HepG2 (cell line): ENCODE measurements around the gene HAP1. TPM values are rescaled to one million over a fixed set of nuclear protein-coding genes. Genes with fewer than 3 reads are reported as not detected.

Experiments used
- CEBPB ChIP-seq: IDR thresholded peaks from 2 replicates; pipeline ENCODE4 v1.6.1; 2011; ENCODE audit warnings: low read depth, low read length, improper control_type of control experiment, borderline replicate concordance
- CHD4 ChIP-seq: fragments of 200-600 bp; sonication (generic); IDR thresholded peaks from 2 replicates; pipeline ENCODE4 v1.7.0; 2017; ENCODE audit warnings: mild to moderate bottlenecking, low read length, borderline replicate concordance
- EHMT2 ChIP-seq: fragments of 200-600 bp; sonication (generic); IDR thresholded peaks from 2 replicates; pipeline ENCODE4 v1.7.0; 2017; ENCODE audit warnings: antibody characterized with exemption, low read depth, low read length, borderline replicate concordance
- ELF3 ChIP-seq: IDR thresholded peaks from 2 replicates; pipeline ENCODE4 v1.6.1; 2016; ENCODE audit warnings: missing genetic modification reagents, missing compliant biosample characterization
- FOXO1 ChIP-seq: sonication (generic); formaldehyde crosslinking; IDR thresholded peaks from 2 replicates; pipeline ENCODE4 v1.4.0; 2020; ENCODE audit warnings: missing genetic modification reagents
- KDM3A ChIP-seq: IDR thresholded peaks from 2 replicates; pipeline ENCODE4 v1.6.1; 2018; ENCODE audit warnings: low read depth, missing compliant biosample characterization
- NCOA2 ChIP-seq: sonication (generic); formaldehyde crosslinking; IDR thresholded peaks from 2 replicates; pipeline ENCODE4 v1.8.0; 2022; ENCODE audit warnings: inconsistent platforms
- NR1H2 ChIP-seq: sonication (generic); formaldehyde crosslinking; IDR thresholded peaks from 2 replicates; pipeline ENCODE4 v1.8.1; 2022; ENCODE audit warnings: low read depth, missing genetic modification reagents, borderline replicate concordance
- PAF1 ChIP-seq: IDR thresholded peaks from 2 replicates; pipeline ENCODE4 v1.6.1; 2016; ENCODE audit warnings: missing genetic modification reagents, missing compliant biosample characterization
- SSRP1 ChIP-seq: IDR thresholded peaks from 2 replicates; pipeline ENCODE4 v1.6.1; 2016; ENCODE audit warnings: control low read depth
- TBP ChIP-seq: sonication (generic); formaldehyde crosslinking; IDR thresholded peaks from 2 replicates; pipeline ENCODE4 v1.5.0; 2020; ENCODE audit warnings: missing genetic modification reagents
- WIZ ChIP-seq: sonication (generic); formaldehyde crosslinking; IDR thresholded peaks from 2 replicates; pipeline ENCODE4 v1.5.1; 2020; ENCODE audit warnings: mild to moderate bottlenecking, missing genetic modification reagents
- ZFP82 ChIP-seq: sonication (generic); formaldehyde crosslinking; IDR thresholded peaks from 2 replicates; pipeline ENCODE4 v1.5.1; 2020; ENCODE audit warnings: mild to moderate bottlenecking, missing genetic modification reagents, borderline replicate concordance
- ZFY ChIP-seq: sonication (generic); formaldehyde crosslinking; IDR thresholded peaks from 2 replicates; pipeline ENCODE4 v1.4.0; 2020; ENCODE audit warnings: missing genetic modification reagents
- ZNF136 ChIP-seq: sonication (generic); formaldehyde crosslinking; IDR thresholded peaks from 2 replicates; pipeline ENCODE4 v1.8.1; 2022; ENCODE audit warnings: low read depth, mild to moderate bottlenecking, moderate library complexity, missing genetic modification reagents
- ZNF382 ChIP-seq: sonication (generic); formaldehyde crosslinking; IDR thresholded peaks from 2 replicates; pipeline ENCODE4 v1.5.0; 2020; ENCODE audit warnings: missing genetic modification reagents, mild to moderate bottlenecking, borderline replicate concordance
- ZNF451 ChIP-seq: sonication (generic); formaldehyde crosslinking; IDR thresholded peaks from 2 replicates; pipeline ENCODE4 v1.5.0; 2020; ENCODE audit warnings: mild to moderate bottlenecking, missing genetic modification reagents
- ZNF468 ChIP-seq: sonication (generic); formaldehyde crosslinking; IDR thresholded peaks from 2 replicates; pipeline ENCODE4 v1.8.0; 2022; ENCODE audit warnings: mild to moderate bottlenecking, moderate library complexity, missing genetic modification reagents
- ZNF660 ChIP-seq: sonication (generic); formaldehyde crosslinking; IDR thresholded peaks from 2 replicates; pipeline ENCODE4 v1.5.1; 2020; ENCODE audit warnings: mild to moderate bottlenecking, low read depth, missing genetic modification reagents, borderline replicate concordance
- ZNF772 ChIP-seq: sonication (generic); formaldehyde crosslinking; IDR thresholded peaks from 2 replicates; pipeline ENCODE4 v1.5.0; 2020; ENCODE audit warnings: mild to moderate bottlenecking, missing genetic modification reagents
- ZNF782 ChIP-seq: sonication (generic); formaldehyde crosslinking; IDR thresholded peaks from 2 replicates; pipeline ENCODE4 v1.4.0; 2020; ENCODE audit warnings: missing genetic modification reagents, mild to moderate bottlenecking, borderline replicate concordance
- polyA plus RNA-seq, 8 experiments: library from polyadenylated mRNA; depleted of rRNA in 3 of 8; stranded (reverse) in 7 of 8; unstranded in 1 of 8; fragments of >200 nt; fragmentation: Illumina TruSeq in 4 of 8; extraction: Trizol in 4 of 8; gene quantifications; 2 replicates each; pipeline versions ENCODE4 v1.2.1 to v1.2.3, GENCODE V29; 2011 to 2016; ENCODE audit warnings: low read depth in 4 of 8, missing spikeins in 1 of 8, mixed read lengths in 1 of 8; ENCODE audit not compliant: insufficient read depth in 1 of 8
- total RNA-seq, 5 experiments: library from RNA; depleted of rRNA; stranded (reverse); fragments of >200 nt; fragmentation: Illumina TruSeq; extraction: Trizol; gene quantifications; 2 replicates each; pipeline ENCODE4 v1.2.3, GENCODE V29; 2016; ENCODE audit warnings: low read depth in 1 of 5
- TF ChIP-seq, protein P1 (sequence below): IDR thresholded peaks from 2 replicates; pipeline ENCODE4 v1.6.1; 2016; ENCODE audit warnings: missing biosample characterization, missing genetic modification reagents, low read depth
- TF ChIP-seq, protein P2 (sequence below): IDR thresholded peaks from 2 replicates; pipeline ENCODE4 v1.6.1; 2016; ENCODE audit warnings: missing genetic modification reagents, missing compliant biosample characterization
- TF ChIP-seq, protein P3 (sequence below): IDR thresholded peaks from 2 replicates; pipeline ENCODE4 v1.6.1; 2016; ENCODE audit warnings: mild to moderate bottlenecking
- TF ChIP-seq, protein P4 (sequence below): sonication (generic); formaldehyde crosslinking; IDR thresholded peaks from 2 replicates; pipeline ENCODE4 v1.5.0; 2020; ENCODE audit warnings: missing genetic modification reagents
- TF ChIP-seq, protein P5 (sequence below): sonication (generic); formaldehyde crosslinking; IDR thresholded peaks from 2 replicates; pipeline ENCODE4 v1.8.1; 2023; ENCODE audit warnings: mild to moderate bottlenecking, moderate library complexity, missing genetic modification reagents

Gene HAP1
- total and polyA plus RNA-seq, 2 of the 13 experiments (the other 11 are each of a cell fraction or from before 2014, with no cell fraction given) = 0.07 TPM

DNA sequence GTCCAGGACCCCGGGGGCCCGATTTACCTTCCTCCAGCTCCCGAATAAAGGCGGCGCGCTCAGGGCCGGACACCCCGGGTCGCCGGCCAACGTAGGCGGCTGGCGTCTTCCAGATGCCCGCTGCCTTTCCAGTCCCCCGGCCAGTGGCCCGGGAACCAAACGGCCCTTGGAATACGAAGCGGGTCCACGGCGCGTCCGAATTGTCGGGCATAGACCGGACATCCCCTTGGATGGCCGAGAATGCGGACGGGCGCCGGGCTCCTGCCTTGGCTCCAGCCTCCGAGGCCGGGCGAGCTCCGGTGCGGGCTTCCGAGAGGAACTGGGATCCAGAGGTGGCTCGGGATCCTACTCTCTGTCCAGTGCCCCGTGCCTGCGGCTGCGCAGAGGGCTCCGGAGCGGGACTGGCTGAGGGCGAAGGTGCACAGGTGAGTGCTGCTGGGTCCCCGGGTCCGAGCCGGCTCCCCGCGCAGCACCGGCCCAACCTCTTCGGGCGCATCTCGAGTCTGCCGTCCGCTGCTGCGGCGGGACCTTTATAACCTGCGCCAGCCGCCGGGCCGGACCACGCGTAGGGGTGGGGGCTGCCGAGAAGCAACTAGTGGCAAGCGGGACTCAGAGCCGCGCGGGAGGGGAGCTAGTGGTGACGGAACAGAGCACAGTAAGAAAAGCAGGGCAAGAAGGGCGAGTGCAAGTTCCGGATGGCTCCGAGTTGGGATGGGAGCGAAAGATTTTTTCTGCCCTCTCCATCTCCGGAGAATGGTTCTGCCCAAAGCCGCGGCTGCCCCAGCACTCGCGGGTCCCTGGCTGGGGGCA lies at the start of gene HAP1 (continued):
- TF ChIP-seq, protein P1, sequence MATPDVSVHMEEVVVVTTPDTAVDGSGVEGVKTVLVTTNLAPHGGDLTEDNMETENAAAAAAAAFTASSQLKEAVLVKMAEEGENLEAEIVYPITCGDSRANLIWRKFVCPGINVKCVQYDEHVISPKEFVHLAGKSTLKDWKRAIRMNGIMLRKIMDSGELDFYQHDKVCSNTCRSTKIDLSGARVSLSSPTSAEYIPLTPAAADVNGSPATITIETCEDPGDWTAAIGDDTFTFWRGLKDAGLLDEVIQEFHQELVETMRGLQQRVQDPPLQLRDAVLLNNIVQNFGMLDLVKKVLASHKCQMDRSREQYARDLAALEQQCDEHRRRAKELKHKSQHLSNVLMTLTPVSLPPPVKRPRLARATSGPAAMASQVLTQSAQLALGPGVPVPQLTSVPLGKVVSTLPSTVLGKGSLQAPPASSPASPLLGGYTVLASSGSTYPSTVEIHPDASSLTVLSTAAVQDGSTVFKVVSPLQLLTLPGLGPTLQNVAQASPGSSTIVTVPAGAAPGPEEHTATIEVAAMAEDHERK (CRISPR knock-in tag) = no peak
- TF ChIP-seq, protein P2, sequence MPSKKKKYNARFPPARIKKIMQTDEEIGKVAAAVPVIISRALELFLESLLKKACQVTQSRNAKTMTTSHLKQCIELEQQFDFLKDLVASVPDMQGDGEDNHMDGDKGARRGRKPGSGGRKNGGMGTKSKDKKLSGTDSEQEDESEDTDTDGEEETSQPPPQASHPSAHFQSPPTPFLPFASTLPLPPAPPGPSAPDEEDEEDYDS = peak; percentile 87
- no peak for TF ChIP-seq ZNF382 (CRISPR knock-in tag)
- peak; percentile 58; the same call in 1 of the 2 replicates for TF ChIP-seq ZFY (CRISPR knock-in tag)
- TF ChIP-seq ELF3 (CRISPR knock-in tag) = no peak
- no peak for TF ChIP-seq NR1H2 (CRISPR knock-in tag)
- TF ChIP-seq ZNF451 (CRISPR knock-in tag) = no peak
- TF ChIP-seq ZNF772 = 0 out of 2 replicates have a peak, but pooled peaks have one; percentile 34
- no peak for TF ChIP-seq CEBPB
- TF ChIP-seq NCOA2 = 0 out of 2 replicates have a peak, but pooled peaks have one; percentile 13
- TF ChIP-seq KDM3A (CRISPR knock-in tag) = 0 out of 2 replicates have a peak, but pooled peaks have one; percentile 53
- TF ChIP-seq EHMT2 = no peak
- no peak for TF ChIP-seq ZNF136
- TF ChIP-seq ZFP82 (CRISPR knock-in tag) = no peak
- TF ChIP-seq ZNF782 (CRISPR knock-in tag) = no peak; the same call in 1 of the 2 replicates
- no peak for TF ChIP-seq ZNF660 (CRISPR knock-in tag)
- TF ChIP-seq WIZ (CRISPR knock-in tag) = peak; percentile 59; the same call in 1 of the 2 replicates
- TF ChIP-seq, protein P3, sequence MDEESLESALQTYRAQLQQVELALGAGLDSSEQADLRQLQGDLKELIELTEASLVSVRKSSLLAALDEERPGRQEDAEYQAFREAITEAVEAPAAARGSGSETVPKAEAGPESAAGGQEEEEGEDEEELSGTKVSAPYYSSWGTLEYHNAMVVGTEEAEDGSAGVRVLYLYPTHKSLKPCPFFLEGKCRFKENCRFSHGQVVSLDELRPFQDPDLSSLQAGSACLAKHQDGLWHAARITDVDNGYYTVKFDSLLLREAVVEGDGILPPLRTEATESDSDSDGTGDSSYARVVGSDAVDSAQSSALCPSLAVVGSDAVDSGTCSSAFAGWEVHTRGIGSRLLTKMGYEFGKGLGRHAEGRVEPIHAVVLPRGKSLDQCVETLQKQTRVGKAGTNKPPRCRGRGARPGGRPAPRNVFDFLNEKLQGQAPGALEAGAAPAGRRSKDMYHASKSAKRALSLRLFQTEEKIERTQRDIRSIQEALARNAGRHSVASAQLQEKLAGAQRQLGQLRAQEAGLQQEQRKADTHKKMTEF (CRISPR knock-in tag) = peak; percentile 47
- TF ChIP-seq FOXO1 = peak; percentile 29; the same call in 1 of the 2 replicates
- no peak for TF ChIP-seq SSRP1 (CRISPR knock-in tag)
- TF ChIP-seq ZNF468 (CRISPR knock-in tag) = no peak
- TF ChIP-seq TBP (CRISPR knock-in tag) = no peak
- TF ChIP-seq, protein P4, sequence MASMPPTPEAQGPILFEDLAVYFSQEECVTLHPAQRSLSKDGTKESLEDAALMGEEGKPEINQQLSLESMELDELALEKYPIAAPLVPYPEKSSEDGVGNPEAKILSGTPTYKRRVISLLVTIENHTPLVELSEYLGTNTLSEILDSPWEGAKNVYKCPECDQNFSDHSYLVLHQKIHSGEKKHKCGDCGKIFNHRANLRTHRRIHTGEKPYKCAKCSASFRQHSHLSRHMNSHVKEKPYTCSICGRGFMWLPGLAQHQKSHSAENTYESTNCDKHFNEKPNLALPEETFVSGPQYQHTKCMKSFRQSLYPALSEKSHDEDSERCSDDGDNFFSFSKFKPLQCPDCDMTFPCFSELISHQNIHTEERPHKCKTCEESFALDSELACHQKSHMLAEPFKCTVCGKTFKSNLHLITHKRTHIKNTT (CRISPR knock-in tag) = peak; percentile 82
- TF ChIP-seq PAF1 (CRISPR knock-in tag) = no peak
- TF ChIP-seq, protein P5, sequence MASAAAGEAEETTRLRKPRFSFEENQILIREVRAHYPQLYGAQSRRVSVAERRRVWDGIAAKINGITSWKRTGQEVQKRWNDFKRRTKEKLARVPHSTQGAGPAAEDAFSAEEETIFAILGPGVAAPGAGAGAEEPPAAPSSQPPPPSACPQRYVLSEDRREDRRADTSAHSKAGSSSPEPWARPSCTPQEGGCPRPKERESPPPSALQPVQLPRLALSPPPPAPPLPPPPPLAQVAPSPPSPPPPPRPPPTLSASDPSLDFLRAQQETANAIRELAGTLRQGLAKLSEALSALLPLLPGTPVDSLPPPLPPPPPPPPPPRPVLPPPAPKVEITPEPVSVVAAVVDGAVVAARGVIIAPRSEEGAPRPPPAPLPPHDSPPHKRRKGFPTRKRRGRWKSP = peak; percentile 81; the same call in 1 of the 2 replicates
- TF ChIP-seq CHD4 = no peak
